Upper lobe of left lung (tissue), 4 donors: ENCODE data around the gene PAK5.

Source experiments
- EP300 ChIP-seq, 4 donors: sonication (generic); formaldehyde crosslinking; IDR thresholded peaks; one replicate each; pipeline ENCODE4 v1.5.1; 2017; ENCODE audit warnings: antibody characterized with exemption in 4 of 4, control low read depth in 2 of 4
- POLR2A ChIP-seq, 4 donors: fragments of 450-650 bp; IDR thresholded peaks; one replicate each; pipeline ENCODE4 v1.5.1; 2016 to 2017; ENCODE audit warnings: antibody characterized with exemption in 4 of 4, mild to moderate bottlenecking in 2 of 4
- POLR2AphosphoS5 ChIP-seq, 2 donors: sonication (generic); formaldehyde crosslinking; IDR thresholded peaks; one replicate each; pipeline ENCODE4 v1.5.1; 2017; ENCODE audit warnings: antibody characterized with exemption in 2 of 2
- TF ChIP-seq, protein P1 (sequence below), 6 experiments: fragments of 450-650 bp in 4 of 6; fragments of 200-600 bp in 2 of 6; sonication (generic) in 2 of 6; IDR thresholded peaks; one replicate each; pipeline ENCODE4 v1.5.1; 2016 to 2019; ENCODE audit warnings: antibody characterized with exemption in 6 of 6

DNA sequence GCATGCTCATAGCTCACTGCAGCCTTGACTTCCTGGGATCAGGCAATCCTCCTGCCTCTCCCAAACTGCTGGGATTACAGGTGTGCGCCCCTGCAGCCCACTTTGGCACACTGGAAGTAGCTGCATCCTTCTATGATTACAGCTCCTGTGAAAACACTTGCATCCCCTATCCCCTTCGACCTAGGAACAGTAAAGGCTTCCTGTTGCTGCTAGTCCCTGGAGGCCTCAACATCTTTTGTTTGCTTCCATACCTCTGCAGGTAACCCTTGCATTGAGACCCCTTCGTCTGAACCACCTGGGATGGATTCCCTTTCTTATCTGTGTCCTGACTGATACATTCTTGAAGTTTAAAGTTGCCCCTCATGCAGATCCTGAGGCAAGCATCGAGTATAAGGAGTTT, 152.4 kb downstream of the PAK5 start:
- no peak for TF ChIP-seq POLR2AphosphoS5 (IDR thresholded peaks at IDR 0.05)
- TF ChIP-seq, protein P1, sequence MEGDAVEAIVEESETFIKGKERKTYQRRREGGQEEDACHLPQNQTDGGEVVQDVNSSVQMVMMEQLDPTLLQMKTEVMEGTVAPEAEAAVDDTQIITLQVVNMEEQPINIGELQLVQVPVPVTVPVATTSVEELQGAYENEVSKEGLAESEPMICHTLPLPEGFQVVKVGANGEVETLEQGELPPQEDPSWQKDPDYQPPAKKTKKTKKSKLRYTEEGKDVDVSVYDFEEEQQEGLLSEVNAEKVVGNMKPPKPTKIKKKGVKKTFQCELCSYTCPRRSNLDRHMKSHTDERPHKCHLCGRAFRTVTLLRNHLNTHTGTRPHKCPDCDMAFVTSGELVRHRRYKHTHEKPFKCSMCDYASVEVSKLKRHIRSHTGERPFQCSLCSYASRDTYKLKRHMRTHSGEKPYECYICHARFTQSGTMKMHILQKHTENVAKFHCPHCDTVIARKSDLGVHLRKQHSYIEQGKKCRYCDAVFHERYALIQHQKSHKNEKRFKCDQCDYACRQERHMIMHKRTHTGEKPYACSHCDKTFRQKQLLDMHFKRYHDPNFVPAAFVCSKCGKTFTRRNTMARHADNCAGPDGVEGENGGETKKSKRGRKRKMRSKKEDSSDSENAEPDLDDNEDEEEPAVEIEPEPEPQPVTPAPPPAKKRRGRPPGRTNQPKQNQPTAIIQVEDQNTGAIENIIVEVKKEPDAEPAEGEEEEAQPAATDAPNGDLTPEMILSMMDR (IDR thresholded peaks at IDR 0.05), result no peak
- TF ChIP-seq POLR2A (IDR thresholded peaks at IDR 0.05), result no peak
- no peak for TF ChIP-seq EP300 (IDR thresholded peaks at IDR 0.05)
